Measurements from ENCODE around the gene RRM2. TPM values are rescaled to one million over a fixed set of nuclear protein-coding genes. Genes with fewer than 3 reads are reported as not detected.

RRM2 gene
- total RNA-seq, 1 experiment from 2014 or later: 137 TPM

DNA sequence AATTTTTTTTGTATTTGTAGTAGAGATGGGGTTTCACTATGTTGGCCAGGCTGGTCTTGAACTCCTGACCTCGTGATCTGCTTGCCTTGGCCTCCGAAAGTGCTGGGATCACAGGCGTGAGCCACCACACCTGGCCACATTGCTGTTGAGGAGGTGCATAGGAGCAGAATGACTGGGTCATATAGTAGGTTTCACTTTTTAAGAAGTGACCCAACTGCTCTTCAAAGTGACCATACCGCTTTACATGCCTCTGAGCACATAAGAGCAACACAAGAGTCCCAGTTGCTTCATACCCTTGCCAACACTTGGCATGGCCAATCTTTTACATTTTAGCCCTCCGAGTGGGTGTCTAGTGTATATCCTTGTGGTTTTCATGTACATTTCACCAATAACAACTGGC lies 28.9 kb downstream of the RRM2 start:
- no peak for DNase-seq (ENCODE audit: low spot score)

DNA sequence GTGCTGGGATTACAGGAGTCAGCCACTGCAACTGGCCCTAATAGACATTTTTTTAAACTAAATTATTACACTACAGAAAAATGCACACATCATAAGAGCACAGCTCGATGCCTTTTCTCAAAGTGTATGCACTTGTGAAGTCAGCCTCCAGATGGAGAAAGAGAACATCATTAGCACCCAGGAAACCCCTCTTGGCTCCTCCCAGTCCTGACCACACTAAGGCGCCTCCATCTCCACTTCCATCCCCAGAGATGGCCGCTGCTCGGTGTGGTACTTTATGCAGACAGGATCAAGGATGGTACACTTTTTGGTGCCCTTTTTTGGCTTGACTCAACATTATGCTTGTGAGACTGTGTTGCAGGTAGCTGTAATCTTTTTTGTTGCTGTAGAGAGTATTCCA lies 34.8 kb downstream of the RRM2 start:
- DNase-seq (ENCODE audit: low spot score): peak; percentile 37

DNA sequence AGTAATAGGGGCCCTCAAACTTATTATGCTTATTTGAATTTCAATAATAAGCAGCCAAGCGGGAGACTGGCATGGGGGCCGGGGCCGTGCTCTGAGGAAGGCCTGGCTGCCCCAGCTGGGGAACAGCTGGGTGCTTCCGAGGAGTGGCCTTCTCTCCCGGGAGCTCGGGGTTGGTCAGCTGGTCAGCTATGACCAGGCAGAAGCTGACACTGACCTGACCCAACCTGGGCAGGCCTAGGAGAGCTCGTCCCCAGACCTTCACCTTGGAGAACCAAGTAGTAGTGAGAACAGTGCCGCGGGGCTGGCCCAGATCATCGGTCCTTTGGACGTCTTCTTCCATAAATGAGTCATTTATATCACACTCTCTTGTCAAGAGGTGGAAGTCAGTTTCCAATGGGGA lies 36.1 kb downstream of the RRM2 start:
- DNase-seq (ENCODE audit: low spot score): no peak

DNA sequence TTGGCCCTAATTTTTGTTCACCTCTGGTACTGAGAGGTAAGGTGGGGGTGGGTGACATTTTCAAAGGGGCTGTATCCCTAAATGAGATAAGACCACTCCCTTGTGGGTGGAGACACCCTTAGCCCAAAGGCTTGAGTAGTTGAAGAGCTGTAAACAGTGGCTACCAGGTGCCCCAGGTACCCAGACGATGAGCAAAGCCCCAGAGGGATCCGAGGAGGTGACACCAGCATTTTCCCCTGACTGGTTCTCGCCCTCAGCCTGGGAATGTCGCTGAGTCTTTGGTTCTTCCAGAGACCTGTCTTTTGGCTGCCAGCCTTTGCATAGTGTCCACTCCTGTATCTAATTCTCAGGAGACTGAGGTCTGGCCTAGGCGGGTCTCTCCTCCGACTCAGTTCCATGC lies 36.5 kb downstream of the RRM2 start:
- DNase-seq (ENCODE audit: low spot score): no peak

DNA sequence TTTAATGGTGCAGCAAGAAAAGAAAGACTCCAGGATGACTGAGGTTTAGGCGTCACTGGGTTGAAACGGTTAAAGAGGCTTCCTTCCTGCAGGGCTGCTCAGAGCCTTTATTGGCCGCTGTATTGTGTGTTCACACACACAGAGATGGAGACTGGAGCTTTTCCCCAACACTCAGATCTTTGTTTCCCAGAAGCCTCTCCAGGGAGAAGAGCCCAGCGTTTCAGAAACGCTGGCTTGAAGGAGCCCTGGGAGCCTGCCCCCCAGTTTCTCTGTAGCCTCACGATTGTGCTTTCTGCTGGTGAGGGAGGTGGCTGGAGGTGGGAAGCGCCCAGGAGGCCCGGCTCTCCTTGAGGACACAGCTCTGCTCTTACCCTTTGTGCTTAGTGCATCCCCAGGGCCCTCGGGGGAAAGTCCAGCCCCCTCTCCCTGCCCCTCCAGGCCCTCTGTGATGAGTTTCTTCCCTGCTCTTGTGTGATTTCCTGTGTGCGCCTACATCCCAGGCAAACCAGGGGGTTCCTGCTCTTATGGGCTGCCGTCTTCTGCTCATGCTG lies 37.1 kb downstream of the RRM2 start:
- DNase-seq (ENCODE audit: low spot score): no peak

DNA sequence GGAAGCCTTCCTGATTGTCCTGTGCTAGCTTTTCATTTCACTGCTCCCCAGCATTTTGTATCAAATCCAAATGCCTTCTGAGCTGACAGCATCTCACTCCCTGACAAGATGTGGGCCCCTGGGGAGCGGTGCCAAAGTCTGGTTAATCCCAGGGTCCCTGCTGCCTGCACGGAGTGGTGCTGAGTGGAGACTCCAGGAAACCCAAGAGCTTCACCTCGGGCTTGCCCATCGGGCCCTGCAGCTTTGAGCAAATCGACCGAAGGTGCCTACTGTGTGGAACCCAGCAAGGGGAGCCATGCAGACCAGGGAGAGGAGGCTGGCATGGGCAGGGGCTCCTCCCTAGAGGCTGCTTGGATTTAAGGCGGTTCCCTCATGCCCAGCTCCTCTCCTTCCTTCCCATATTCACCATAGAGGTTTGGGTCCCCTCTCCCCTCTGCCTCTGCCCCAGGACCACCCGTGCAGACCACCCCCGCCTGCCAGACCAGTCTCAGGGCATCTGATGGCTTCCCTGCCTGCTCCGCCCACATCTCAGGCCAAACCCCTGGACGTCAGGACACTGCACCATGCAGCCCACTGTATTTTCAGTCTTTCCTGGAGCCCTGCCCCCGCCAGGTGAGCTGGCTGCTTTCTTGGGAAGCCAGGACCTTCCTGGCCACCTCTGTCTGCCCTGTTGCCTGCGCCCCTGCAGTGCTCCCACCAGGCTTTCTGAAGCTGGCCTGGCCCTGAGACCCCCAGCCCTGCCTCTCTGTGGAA lies 37.8 kb downstream of the RRM2 start:
- no peak for DNase-seq (ENCODE audit: low spot score)

DNA sequence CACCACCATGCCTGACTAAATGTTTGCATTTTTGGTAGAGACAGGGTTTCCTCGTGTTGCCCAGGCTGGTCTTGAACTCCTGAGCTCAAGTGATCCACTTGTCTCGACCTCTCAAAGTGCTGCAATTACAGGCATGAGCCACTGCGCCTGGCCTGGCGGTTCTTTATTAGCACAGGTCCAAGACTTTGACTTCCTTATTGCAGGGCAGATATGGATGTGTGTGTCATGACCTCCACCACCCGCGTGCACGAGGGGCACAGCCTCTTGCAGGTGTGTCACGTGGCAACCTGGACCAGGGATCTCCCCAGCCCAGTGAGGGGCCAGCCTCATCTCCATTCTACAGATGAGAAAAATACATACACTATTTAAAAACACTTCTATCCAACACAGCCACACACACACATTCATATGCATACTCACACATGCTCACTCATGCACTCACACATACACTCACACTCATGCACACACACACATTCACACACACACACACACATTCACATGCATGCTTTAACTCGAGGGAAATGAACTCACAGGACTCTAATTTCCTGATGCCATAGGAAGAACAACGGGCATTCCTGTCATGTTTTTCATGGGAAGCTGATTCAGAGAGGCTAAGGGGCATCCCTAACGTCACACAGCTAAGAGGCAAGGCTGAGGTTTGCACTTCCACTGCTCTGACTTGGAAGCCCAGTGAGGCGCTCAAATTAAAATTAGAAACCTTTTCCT lies 38.8 kb downstream of the RRM2 start:
- no peak for DNase-seq (ENCODE audit: low spot score)

DNA sequence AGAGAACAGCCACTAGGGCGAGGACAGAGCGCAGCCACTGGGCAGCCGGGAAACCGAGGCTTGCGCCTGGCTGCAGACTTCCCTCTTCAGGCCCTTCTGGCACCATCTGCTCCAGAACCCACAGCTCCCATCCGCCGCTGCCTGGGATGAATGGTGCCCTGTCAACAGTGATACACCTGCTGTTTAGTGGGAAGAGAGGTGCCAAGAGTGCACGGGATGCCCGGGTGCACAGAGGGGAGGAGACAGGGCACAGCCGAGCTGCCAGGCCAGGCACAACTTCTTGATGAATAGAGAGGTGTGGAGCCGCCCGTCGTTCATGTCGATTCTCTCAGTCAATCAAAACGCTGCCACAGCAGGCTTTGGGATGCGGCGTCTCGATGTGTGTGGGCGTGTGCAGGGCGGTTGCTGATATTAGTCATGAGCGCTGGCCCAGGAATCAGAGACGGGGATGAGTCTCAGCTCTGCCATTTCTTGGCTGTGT lies 39.5 kb downstream of the RRM2 start:
- DNase-seq (ENCODE audit: low spot score): peak; percentile 39

DNA sequence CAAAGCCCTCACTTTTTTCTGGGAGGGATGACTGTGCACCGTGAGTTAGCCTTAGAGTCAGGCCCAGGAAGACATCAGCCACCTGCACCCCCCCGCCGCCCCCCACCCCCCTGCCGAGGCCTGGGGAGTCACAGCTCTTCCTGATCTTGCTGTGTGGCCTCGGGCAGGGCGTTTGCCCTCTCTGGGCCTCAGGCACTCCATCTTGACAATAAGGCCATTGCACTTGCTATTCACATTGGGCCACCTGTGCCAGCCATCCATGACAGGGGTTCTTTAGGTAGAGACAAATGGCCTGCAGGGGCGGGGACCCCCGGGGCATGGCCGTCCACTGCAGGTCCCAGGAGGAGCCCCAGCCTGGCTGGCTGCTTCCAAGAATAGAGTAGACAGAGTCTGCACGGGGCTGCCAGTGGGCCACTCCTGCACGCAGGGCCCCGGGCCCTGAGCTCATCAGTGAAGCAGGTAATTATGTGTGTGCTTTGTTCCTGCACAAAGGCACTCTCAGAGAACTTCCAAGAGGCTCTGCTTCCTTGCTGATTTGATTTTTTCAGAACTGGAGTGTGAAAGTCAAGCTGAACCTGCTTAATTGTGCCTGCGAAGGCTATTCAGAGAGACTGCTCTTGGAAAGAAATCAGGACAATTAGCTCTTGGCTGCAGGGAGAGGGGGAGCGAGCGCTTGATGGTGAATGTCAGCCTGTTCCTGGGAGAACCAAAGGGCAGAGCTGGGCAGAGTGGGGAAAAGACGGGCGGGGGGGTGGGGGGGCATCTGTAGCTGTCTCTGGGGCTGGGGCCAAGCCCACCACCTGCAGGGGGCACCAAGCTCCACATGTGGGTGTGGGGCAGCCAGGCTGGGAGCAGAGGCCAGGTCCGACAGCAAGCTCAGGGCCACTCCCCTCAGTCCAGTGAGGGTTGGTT lies 40.3 kb downstream of the RRM2 start:
- DNase-seq (ENCODE audit: low spot score): no peak

DNA sequence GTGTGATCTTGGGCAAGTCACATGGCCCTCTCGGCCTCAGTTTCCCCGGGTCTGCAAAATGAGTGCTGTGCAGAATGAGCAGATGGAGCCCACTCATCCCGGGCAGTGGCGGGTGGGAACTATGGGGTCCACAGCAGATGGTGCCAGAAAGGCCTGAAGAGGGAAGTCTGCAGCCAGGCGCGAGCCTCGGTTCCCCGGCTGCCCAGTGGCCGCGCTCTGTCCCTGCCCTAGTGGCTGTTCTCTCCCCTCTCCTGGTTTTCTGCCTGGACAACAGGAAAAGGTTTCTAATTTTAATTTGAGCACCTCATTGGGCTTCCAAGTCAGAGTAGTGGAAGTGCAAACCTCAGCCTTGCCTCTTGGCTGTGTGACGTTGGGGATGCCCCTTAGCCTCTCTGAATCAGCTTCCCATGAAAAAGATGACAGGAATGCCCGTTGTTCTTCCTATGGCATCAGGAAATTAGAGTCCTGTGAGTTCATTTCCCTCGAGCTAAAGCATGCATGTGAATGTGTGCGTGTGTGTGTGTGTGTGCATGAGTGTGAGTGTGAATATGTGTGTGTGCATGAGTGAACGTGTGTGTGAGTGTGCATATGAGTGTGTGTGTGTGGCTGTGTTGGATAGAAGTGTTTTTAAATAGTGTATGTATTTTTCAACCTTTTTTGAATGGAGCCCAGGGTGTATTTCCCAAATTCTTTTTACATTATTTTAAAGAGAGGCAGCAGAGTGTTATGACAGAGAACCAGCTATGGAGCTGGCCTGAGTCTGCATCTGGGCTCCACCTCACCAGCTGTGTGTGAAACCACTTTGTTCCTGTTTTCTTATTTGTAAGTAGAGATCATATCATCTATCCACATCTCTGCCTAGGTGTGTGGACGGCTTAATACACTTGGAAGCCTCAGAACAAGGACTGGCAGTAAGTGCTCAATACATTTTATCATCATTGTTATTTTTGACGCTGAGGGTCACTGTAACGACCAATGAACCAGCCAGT lies 41.3 kb downstream of the RRM2 start:
- no peak for DNase-seq (ENCODE audit: low spot score)

DNA sequence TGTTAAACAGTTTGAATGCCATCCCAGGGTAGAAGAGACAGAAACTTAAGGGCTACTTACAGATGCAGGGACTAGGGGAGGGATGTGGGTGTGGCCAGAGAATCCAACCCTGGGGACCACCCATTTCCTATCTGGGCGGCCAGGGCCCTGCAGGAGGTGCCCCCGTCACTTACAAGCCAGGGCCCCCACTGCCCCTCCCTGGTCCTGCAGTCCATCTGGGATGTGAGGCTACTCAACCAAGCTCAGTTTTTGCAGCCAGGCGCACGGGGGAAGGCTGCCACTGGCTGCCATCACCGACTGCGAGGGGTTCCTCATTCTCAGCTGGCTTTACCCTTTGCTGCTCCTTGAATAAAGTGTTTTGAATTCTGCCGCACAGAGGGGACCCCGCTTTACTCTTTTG lies 42.1 kb downstream of the RRM2 start:
- DNase-seq (ENCODE audit: low spot score): no peak

DNA sequence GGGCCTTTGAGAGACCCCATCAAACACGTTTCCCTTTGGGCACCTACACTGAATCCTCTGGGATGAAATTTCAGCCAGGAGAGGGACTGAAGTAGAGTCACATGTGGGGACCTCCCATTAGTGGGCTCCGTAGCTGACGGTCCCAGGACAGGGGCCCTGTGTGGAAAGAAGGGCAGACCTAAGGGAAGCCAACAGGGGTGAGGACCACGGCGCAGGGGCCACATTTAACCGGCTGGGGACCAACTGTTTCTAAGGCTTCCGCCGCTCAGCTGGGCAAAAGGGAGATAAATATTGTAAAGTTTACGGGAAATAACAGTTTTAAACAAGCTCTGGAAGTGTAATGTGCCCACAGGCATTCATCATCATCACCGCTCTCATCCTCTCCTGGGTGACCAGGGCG lies 42.7 kb downstream of the RRM2 start:
- DNase-seq (ENCODE audit: low spot score): no peak

DNA sequence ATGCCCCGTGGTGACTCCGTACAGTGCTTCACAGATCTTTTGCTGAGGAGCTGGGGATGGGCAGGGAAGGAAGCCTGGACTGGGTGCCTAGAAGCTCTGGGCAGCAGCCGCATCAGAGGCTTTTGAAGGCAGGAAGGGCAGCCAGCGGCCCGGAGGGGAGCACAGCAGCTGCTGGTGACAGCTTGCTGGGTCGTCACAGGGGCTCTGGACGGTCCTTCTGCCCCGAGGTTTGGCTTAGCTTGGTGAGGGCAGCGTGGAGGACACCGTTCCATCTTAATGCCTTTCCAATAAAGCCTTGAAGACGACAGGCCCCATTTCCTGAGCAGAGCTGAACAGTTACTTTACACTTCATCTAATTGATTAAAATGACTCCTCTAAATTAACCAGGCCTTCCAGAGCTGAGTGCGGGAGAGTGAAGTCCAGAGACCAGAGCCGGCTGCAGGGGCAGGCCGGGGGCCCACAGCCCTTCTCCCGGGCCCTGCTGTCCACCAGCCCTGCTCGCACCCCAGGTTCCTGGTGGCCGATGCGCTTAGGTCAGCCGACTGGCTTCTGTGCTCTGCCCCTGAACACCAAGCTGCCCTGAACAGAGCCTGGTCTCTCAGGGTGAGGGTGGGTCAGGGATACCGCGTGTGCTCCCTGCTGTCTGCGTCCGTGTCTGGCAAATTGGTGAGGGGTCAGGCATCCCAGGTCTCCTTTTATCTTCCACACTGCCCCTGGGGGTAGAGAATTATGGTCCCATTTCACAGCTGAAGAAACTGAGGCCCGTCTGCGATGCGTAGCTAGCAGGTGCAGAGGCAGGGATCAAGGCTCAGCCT lies 43.5 kb downstream of the RRM2 start:
- DNase-seq (ENCODE audit: low spot score): no peak

DNA sequence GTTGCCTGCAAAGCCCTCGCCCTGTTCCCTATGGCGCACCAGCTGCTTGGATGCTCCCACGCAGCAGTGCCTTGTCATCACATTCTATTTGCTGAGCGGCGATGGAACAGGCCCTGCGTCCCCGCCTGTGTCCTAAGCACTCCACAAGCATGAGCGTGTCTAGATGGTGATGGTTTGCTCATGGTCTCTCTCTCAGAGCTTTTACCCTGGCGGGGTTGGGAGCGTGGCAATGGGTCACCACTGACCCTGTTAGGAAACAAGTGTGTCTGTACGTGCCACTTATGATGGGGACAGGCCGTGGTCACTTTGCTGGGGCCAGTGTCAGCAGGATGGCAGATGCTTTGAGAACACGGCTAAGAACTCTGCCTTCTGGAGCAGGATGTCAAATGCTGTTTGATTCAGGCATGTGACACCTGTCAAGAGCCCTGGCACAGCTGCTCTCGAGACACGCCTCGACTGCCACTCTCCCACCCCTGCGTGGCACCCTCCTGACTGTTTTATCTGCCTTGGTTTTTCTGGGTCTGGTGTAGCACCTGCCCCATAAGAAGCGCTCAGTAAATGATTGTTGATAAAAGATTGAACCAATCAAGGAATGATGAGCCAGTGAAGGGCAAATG lies 44.2 kb downstream of the RRM2 start:
- no peak for DNase-seq (ENCODE audit: low spot score)

DNA sequence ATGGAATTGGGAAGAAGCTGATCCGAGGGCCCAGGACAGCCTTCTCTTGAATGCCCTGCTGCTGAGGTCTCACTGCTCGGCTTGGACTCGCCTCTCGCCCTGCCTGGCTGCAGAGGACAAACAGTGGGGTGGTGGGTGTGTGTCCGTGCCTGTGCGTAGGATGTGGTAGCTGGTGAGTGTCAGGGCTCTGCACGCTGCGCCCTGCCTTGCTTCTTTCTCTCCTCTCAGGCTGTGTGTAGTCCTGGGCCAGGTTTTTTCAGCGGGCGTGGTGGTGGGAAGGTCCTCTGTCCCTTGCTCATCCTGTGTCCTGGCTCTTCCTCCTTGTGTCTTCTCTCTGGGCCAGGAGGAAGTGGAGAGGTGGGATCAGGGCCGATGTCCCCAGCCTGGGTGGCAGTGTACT lies 44.8 kb downstream of the RRM2 start:
- no peak for DNase-seq (ENCODE audit: low spot score)

DNA sequence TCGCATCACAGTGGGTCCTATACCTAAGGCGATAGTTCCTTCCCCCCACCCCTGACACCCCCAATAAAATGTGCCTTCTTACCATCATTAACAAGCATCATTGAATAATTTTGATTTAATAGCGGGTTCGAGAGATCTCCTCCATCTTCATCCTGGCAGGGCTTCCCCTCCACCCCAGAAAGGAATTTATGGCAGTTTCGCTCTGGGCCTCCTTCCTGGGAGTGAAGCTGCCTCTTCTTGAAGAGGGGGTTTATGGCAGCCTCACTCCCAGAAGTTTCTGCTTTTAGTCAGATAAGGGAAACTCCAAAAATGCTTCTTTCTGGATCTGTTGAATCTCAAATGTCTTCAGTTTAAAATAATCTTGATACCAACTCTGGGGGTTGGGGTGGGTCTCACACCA lies 45.7 kb downstream of the RRM2 start:
- DNase-seq (ENCODE audit: low spot score): no peak

DNA sequence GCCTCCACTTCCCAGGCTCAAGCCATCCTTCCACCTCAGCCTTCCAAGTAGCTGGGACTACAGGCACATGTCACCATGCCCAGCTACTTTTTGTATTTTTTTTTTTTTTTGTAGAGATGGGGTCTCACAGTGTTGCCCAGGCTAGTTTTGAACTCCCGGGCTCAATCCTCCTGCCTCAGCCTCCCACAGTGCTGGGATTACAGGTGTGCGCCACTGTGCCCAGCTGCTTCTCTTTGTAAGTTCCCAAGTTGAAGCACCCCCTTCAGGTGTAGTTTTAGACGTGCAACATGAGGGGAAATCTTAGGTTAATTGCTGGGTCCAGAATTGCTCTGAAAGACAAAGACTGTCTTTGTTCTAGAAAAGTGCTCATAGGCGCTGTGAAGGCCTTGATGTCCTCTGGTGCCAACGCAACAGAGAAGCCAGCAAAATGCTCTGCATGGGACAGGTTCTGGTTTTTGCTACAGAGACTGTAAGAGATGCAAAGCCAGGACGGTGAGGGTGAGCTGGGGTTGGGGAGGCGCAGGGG lies 46.6 kb downstream of the RRM2 start:
- no peak for DNase-seq (ENCODE audit: low spot score)

DNA sequence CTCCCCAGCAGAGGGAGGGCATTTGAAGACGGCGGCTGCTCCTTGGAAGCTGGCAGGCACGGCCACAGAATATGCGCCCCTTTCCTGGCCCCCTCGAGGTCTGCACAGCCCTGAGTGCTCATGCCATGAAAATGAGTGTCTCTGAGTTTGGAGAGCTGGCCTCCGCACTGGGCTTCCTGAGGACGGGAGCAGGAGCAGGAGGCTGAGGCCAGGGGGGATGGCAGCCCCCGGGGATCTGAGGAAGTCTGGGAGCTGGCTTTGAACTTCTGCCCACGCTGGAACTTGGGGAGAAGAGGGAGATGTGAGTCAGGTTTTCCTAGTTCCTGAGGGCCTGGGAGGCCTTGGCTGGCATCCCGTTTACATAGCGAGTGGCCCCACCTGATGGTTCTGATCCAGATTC lies 47.0 kb downstream of the RRM2 start:
- DNase-seq (ENCODE audit: low spot score): peak; percentile 60

DNA sequence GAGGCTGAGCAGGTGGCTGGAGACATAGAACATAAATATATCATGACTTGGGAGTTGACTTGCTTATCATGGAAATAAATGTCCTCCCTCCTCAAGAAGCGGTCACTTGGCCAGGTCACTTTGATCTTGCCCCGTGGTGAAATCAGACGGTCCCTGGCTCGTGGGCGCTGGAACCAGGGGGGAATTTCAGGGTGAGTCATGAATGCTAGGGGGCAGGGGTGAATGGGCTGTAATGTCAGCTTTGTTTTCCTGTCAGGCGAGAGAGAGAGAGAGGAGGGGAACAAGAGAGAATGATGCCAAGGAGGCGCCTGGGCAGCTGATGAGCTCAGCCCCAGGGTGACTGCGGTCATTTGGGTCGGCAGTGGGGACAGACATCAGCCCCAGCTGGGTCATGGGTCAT lies 47.7 kb downstream of the RRM2 start:
- peak; percentile 90 for DNase-seq (ENCODE audit: low spot score)
